Astrocyte of the spinal cord (primary cell): Measurements from ENCODE around the gene MGST3.

Experiments
- DNase-seq: peaks from one replicate; pipeline ENCODE4 v3.0.0; 2011; ENCODE audit warnings: low read depth, low spot score
- H3K4me3 ChIP-seq: 2 replicates; pipeline ENCODE4 v1.5.1; 2011; ENCODE audit warnings: low read depth, mild to moderate bottlenecking, low read length, moderate library complexity
- in situ Hi-C: cut with HindIII; loops from 2 replicates; pipeline ENCODE4 v1.10.0; 2017; ENCODE audit warnings: low sequenced_read_pairs
- TF ChIP-seq, protein P1 (sequence below): IDR thresholded peaks from 2 replicates; pipeline ENCODE4 v1.5.1; 2012; ENCODE audit warnings: low read depth, mild to moderate bottlenecking, low read length, inconsistent platforms

MGST3 gene

DNA sequence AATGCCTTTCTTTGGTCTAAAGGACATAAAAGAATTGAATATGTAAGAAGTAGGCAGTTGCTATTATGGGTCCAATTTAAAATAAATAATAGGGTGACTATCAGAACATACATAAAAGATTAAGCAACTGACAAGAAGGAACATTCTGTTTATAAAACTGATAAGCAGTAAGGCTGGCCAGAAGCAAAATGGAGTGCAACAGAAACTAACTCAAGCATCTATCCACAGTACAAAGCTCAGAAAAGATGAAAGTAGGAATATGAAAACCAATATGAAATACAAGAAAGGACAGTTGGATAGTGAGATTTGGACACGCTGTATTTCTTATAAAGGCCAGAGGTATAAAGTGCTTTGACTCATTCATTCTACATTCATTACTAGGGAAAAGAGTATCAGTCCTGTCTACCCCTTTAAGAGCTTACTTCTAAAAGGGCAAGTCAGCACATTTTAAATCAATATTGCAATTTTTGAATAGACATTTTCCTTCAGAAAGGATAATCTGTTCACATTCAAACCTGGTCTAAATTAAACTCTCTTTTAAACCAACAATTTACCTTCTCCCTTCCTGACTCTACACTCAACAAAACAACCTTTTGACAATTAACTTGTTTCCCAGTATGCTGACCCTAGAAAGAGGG, 52.9 kb downstream of the MGST3 start:
- TF ChIP-seq, protein P1, sequence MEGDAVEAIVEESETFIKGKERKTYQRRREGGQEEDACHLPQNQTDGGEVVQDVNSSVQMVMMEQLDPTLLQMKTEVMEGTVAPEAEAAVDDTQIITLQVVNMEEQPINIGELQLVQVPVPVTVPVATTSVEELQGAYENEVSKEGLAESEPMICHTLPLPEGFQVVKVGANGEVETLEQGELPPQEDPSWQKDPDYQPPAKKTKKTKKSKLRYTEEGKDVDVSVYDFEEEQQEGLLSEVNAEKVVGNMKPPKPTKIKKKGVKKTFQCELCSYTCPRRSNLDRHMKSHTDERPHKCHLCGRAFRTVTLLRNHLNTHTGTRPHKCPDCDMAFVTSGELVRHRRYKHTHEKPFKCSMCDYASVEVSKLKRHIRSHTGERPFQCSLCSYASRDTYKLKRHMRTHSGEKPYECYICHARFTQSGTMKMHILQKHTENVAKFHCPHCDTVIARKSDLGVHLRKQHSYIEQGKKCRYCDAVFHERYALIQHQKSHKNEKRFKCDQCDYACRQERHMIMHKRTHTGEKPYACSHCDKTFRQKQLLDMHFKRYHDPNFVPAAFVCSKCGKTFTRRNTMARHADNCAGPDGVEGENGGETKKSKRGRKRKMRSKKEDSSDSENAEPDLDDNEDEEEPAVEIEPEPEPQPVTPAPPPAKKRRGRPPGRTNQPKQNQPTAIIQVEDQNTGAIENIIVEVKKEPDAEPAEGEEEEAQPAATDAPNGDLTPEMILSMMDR = no peak
- no peak overlapping the region for H3K4me3 ChIP-seq
- DNase-seq = no peak
- in situ Hi-C loops = no loop called here

- H3K4me3 ChIP-seq = no peak overlapping the region
- in situ Hi-C loops = no loop called here
- no peak for DNase-seq
- TF ChIP-seq, protein P1 = peak; percentile 15
Observed at GRCh38 chr1:165686121-165686970, 55.3 kb downstream of the MGST3 start.

DNA sequence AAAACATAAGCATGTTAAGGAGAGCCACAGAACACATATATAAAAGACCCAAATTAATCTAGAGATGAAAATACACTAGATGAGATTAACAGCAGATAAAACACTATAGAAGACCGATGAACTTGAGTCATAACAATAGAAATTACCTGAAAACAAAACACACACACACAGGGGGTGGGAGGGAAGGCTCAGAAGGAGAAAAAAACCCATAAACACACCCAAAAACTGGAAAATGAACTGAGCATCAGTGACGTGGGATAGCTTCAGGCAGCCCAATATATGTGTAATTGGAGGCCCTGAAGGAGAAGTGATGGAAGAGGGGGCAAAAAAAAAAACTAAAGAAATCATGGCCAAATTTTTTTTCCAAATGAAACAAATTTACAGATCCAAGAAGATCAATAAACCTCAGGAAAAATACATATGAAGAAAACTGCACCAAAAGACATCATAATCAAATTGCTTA, 56.0 kb downstream of the MGST3 start:
- TF ChIP-seq, protein P1 = no peak
- H3K4me3 ChIP-seq = no peak overlapping the region
- DNase-seq = no peak
- in situ Hi-C loops = no loop called here

DNA sequence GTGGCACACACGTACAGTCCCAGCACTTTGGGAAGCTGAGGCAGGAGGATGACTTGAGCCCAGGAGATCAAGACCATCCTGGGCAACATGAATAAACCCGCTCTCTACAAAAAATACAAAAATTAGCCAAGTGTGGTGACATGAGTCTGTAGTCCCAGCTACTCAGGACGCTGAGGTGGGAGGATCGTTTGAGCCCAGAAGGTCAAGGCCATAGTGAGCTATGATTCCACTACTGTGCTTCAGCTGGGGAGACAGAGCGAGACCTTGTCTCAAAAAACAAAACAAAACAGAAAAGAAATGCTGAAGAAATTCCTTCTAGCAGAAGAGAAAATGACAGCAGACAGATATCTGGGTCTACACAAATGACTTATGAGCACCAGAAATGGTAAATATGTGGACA, 57.0 kb downstream of the MGST3 start:
- H3K4me3 ChIP-seq = no peak overlapping the region
- DNase-seq = no peak
- TF ChIP-seq, protein P1 = no peak
- in situ Hi-C loops = no loop called here

GRCh38 chr1:165695031-165695430, 64.0 kb downstream of the MGST3 start:
- in situ Hi-C loops = no loop called here
- TF ChIP-seq, protein P1 = no peak
- DNase-seq = no peak
- no peak overlapping the region for H3K4me3 ChIP-seq

- H3K4me3 ChIP-seq = peak overlapping the region; percentile 66
- peak; percentile 91 for DNase-seq
- in situ Hi-C loops = no loop called here
- TF ChIP-seq, protein P1 = no peak
Observed at GRCh38 chr1:165696625-165697100, 65.6 kb downstream of the MGST3 start.
